ENCODE results near the gene INTS2. TPM values are rescaled to one million over a fixed set of nuclear protein-coding genes. Genes with fewer than 3 reads are reported as not detected.

The INTS2 gene
- polyA plus RNA-seq, 1 of the 3 experiments (the other 2 are of a cell fraction), result 6.7 TPM

- TF ChIP-seq SIN3A (IDR thresholded peaks at IDR 0.05; ENCODE audit: borderline replicate concordance, low read depth, low read length) (peak; percentile 27), IRF3 (IDR thresholded peaks at IDR 0.05; ENCODE audit: low read depth, low read length) (peak; percentile 87), RFX5 (IDR thresholded peaks at IDR 0.05; ENCODE audit: low read length) (peak; percentile 85), USF1 (IDR thresholded peaks at IDR 0.05; ENCODE audit: borderline replicate concordance, low read depth) (no peak), PBX3 (IDR thresholded peaks at IDR 0.05) (no peak), POLR2AphosphoS5 (IDR thresholded peaks at IDR 0.05; ENCODE audit: low read depth, low read length) (peak; percentile 85), ZBTB33 (IDR thresholded peaks at IDR 0.05; ENCODE audit: borderline replicate concordance, low read depth) (no peak), FOXM1 (IDR thresholded peaks at IDR 0.05; ENCODE audit: low read depth) (peak; percentile 34; the same call in 1 of the 2 replicates), NFIC (IDR thresholded peaks at IDR 0.05; ENCODE audit: borderline replicate concordance) (no peak), MEF2A (IDR thresholded peaks at IDR 0.05; ENCODE audit: borderline replicate concordance, low read depth) (peak; percentile 17; the same call in 1 of the 2 replicates), REST (IDR thresholded peaks at IDR 0.05; ENCODE audit: low read depth, low read length) (no peak), FOXJ3 (CRISPR knock-in tag; IDR thresholded peaks at IDR 0.05) (no peak)
Observed at GRCh38 chr17:61862975-61863800, 64.6 kb downstream of the INTS2 start, which contains the start of gene BRIP1 (continued).
